Measurements from ENCODE around the gene LRRFIP1. TPM values are rescaled to one million over a fixed set of nuclear protein-coding genes. Genes with fewer than 3 reads are reported as not detected.

LRRFIP1 gene
- polyA plus RNA-seq, 1 donor (not counting 4 experiments of a cell fraction or from before 2014, with no cell fraction given): 115 TPM

DNA sequence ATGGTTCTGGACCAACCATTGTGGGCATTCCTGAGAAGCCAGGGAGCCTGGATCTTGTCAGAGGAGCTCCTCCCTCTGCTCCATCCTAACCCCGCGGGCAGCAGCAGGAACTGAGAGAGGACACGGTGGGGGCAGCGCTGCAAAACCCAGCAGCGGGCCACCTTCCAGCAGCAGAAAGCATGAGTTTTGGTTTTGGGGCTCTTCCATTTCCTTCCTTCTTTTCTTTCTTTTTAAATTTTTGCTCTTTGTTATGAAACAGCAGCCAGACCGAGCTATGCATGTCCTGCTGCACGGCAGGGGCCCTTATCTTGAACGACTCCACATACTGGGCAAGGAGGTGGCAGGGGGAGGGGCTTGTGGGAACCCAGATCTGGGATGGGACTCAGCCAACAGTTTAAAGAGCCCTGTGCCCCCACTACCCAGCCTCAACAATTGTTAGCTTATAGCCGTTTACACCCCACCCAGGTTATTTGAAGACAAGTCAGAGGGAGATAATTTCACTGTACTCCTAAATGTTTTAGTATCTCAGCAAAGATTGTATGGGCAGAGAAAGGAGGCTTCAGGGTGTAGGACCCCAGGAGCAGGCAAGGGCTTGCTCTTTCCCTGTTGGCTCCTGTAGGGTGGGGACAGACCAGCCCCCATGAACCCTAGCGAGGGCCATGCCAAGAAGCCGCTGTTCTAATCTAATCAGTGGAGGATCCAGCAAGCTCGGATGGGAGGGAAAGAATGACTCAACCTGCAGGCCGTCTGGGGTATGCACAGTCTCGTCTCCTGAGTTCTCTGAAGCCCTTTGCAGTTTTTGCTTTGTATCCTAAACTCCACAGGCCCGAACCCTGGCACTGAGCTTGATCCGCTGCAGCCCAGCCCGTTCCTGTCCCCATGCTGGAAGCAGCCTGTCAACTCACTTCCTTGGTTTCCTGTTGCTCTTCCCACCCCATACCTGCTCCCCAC is 75.3 kb downstream of the LRRFIP1 start:
- Histone ChIP-seq H3K27ac (ENCODE audit: control insufficient read depth, insufficient read depth, low read length) (peak overlapping the region; percentile 51), H2AFZ (ENCODE audit: control insufficient read depth, low read length) (no peak overlapping the region), H3K9me1 (ENCODE audit: control insufficient read depth, extremely low read depth, insufficient read depth, low read length) (peaks cover 22% of the 10 kb centered on the region), H3K9ac (ENCODE audit: control insufficient read depth, extremely low read depth, insufficient read depth, low read length) (peak overlapping the region; percentile 42), H3K36me3 (ENCODE audit: control insufficient read depth in 2 of 2, extremely low read depth in 1 of 2, insufficient read depth in 2 of 2, low read length in 2 of 2) (peaks cover 7 to 32% of the 10 kb centered on the region in 2 experiments), H3K4me2 (ENCODE audit: control insufficient read depth, extremely low read depth, insufficient read depth, low read depth, low read length) (peak overlapping the region; percentile 56), H3K79me2 (ENCODE audit: control insufficient read depth, insufficient read depth, low read length) (peaks cover 98% of the 10 kb centered on the region), H3K4me1 (ENCODE audit: control insufficient read depth, extremely low read depth, insufficient read depth, low read length) (peaks cover 79% of the 10 kb centered on the region), H4K20me1 (ENCODE audit: control insufficient read depth, extremely low read depth, insufficient read depth, low read length) (peaks cover 67% of the 10 kb centered on the region), H3K9me3 (ENCODE audit: control insufficient read depth, low read depth, low read length) (no peaks in the 10 kb centered on the region), H3K4me3 (ENCODE audit: control insufficient read depth in 2 of 3, extremely low read depth in 1 of 3, insufficient read depth in 2 of 3, low read depth in 1 of 3, low read length in 3 of 3) (peak overlapping the region in 2 of 3 experiments; percentile 9 to 25), H3K27me3 (ENCODE audit: control insufficient read depth, extremely low read depth, insufficient read depth, low read length) (no peaks in the 10 kb centered on the region)
- TF ChIP-seq, protein P1, sequence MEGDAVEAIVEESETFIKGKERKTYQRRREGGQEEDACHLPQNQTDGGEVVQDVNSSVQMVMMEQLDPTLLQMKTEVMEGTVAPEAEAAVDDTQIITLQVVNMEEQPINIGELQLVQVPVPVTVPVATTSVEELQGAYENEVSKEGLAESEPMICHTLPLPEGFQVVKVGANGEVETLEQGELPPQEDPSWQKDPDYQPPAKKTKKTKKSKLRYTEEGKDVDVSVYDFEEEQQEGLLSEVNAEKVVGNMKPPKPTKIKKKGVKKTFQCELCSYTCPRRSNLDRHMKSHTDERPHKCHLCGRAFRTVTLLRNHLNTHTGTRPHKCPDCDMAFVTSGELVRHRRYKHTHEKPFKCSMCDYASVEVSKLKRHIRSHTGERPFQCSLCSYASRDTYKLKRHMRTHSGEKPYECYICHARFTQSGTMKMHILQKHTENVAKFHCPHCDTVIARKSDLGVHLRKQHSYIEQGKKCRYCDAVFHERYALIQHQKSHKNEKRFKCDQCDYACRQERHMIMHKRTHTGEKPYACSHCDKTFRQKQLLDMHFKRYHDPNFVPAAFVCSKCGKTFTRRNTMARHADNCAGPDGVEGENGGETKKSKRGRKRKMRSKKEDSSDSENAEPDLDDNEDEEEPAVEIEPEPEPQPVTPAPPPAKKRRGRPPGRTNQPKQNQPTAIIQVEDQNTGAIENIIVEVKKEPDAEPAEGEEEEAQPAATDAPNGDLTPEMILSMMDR (optimal IDR thresholded peaks at IDR 0.05 in 1 of 3, IDR thresholded peaks at IDR 0.05 in 1 of 3, conservative IDR thresholded peaks at IDR 0.05 in 1 of 3; ENCODE audit: extremely low read depth in 1 of 3, insufficient read depth in 2 of 3, low read length in 3 of 3): no peak
- no peak for TF ChIP-seq EZH2 (IDR thresholded peaks at IDR 0.05; ENCODE audit: low read length)
- dilution Hi-C loops (cut with MboI; ENCODE audit: extremely low pct_ligation_motif_present, low sequenced_read_pairs): no loop called here
- FAIRE-seq (peak; percentile 57), DNase-seq (ENCODE audit: low read depth, low spot score) (no peak)

DNA sequence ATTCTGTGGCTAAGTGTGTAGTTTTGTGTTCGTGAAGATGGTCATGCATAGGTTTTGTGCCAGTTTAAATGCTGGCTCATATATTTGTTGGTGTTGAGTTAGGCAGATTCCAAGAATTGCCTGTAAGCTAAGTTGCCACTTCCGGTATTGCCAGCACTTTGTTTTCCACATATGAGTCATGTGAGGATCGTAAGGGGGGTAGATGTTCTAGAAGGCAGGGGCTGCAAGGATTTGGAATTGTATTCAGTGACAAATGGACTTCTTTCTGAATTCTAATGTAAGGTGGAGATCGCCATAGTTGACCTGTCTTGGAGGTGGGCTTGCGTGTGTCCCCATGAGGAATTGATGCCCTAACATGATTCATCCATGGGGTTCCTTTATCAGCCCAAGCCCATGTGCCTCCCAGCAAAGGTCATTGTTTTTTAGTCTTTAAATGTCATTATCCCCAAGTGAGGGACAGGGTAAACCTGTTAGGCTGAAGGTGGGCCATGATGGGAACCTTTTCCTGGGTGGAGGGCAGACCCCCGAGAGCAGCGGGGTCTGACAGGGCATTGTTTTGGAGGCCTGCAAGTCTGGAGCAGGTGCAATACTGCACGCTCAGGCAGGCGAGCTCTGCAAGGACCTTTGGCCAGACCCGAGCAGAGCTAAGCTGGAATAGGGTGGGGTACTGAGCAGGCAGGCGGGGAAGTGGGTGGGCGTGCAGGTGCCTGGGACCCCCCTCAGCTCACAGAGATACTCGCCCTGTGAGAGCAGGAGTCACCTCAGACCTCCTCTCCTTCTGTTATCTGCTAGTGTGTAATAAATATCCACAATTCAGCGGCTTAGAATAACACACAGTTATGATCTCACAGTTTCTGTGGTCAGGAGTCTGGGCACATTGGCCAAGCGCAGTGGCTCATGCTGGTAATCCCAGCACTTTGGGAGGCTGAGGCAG is 77.4 kb downstream of the LRRFIP1 start:
- no peak overlapping the region for H3K9ac ChIP-seq (ENCODE audit: control insufficient read depth, extremely low read depth, insufficient read depth, low read length)
- no peak for DNase-seq (ENCODE audit: low read depth, low spot score)
- H2AFZ ChIP-seq (ENCODE audit: control insufficient read depth, low read length): no peak overlapping the region
- H3K36me3 ChIP-seq (ENCODE audit: control insufficient read depth in 2 of 2, extremely low read depth in 1 of 2, insufficient read depth in 2 of 2, low read length in 2 of 2): peaks cover 13 to 42% of the 10 kb centered on the region in 2 experiments
- peaks cover 71% of the 10 kb centered on the region for H3K4me1 ChIP-seq (ENCODE audit: control insufficient read depth, extremely low read depth, insufficient read depth, low read length)
- H3K4me3 ChIP-seq (ENCODE audit: control insufficient read depth in 2 of 3, extremely low read depth in 1 of 3, insufficient read depth in 2 of 3, low read depth in 1 of 3, low read length in 3 of 3): no peak overlapping the region
- FAIRE-seq: peak; percentile 58
- H3K27me3 ChIP-seq (ENCODE audit: control insufficient read depth, extremely low read depth, insufficient read depth, low read length): no peaks in the 10 kb centered on the region
- peak overlapping the region; percentile 2 for H3K27ac ChIP-seq (ENCODE audit: control insufficient read depth, insufficient read depth, low read length)
- H3K79me2 ChIP-seq (ENCODE audit: control insufficient read depth, insufficient read depth, low read length): peaks cover 97% of the 10 kb centered on the region
- H3K9me3 ChIP-seq (ENCODE audit: control insufficient read depth, low read depth, low read length): no peaks in the 10 kb centered on the region
- peaks cover 19% of the 10 kb centered on the region for H3K9me1 ChIP-seq (ENCODE audit: control insufficient read depth, extremely low read depth, insufficient read depth, low read length)
- dilution Hi-C loops (cut with MboI; ENCODE audit: extremely low pct_ligation_motif_present, low sequenced_read_pairs): no loop called here
- peaks cover 66% of the 10 kb centered on the region for H4K20me1 ChIP-seq (ENCODE audit: control insufficient read depth, extremely low read depth, insufficient read depth, low read length)
- peak overlapping the region; percentile 44 for H3K4me2 ChIP-seq (ENCODE audit: control insufficient read depth, extremely low read depth, insufficient read depth, low read depth, low read length)
- TF ChIP-seq, protein P1 (optimal IDR thresholded peaks at IDR 0.05 in 1 of 3, IDR thresholded peaks at IDR 0.05 in 1 of 3, conservative IDR thresholded peaks at IDR 0.05 in 1 of 3; ENCODE audit: extremely low read depth in 1 of 3, insufficient read depth in 2 of 3, low read length in 3 of 3): no peak
- TF ChIP-seq EZH2 (IDR thresholded peaks at IDR 0.05; ENCODE audit: low read length): no peak
